K562 (cell line): ENCODE data around the gene TSSK2. TPM values are rescaled to one million over a fixed set of nuclear protein-coding genes. Genes with fewer than 3 reads are reported as not detected.

Experiments used
- BCLAF1 ChIP-seq, 2 experiments: fragments of 450-650 bp in 1 of 2; IDR thresholded peaks; 2 replicates each; pipeline ENCODE4 v1.6.1; 2011 to 2017; ENCODE audit warnings: low read depth in 2 of 2, antibody characterized with exemption in 1 of 2, borderline replicate concordance in 1 of 2, low read length in 1 of 2, mild to moderate bottlenecking in 1 of 2, mixed read lengths in 1 of 2; ENCODE audit not compliant: control insufficient read depth in 1 of 2
- DACH1 ChIP-seq: fragments of 450-650 bp; IDR thresholded peaks from 2 replicates; pipeline ENCODE4 v1.6.1; 2018; ENCODE audit not compliant: partially characterized antibody
- DIDO1 ChIP-seq: fragments of 450-650 bp; IDR thresholded peaks from 2 replicates; pipeline ENCODE4 v1.6.1; 2016; ENCODE audit warnings: low read depth, missing biosample characterization, missing genetic modification characterization
- FOXJ2 ChIP-seq: fragments of 200-800 bp; sonication (Bioruptor generic); IDR thresholded peaks from 2 replicates; pipeline ENCODE4 v1.6.1; 2016; ENCODE audit warnings: missing genetic modification characterization, missing compliant biosample characterization
- GTF2A2 ChIP-seq: IDR thresholded peaks from 2 replicates; pipeline ENCODE4 v1.6.1; 2016; ENCODE audit warnings: mild to moderate bottlenecking, missing genetic modification characterization, missing compliant biosample characterization
- HDAC3 ChIP-seq: fragments of 450-650 bp; IDR thresholded peaks from 2 replicates; pipeline ENCODE4 v1.6.1; 2018; ENCODE audit warnings: borderline replicate concordance, mild to moderate bottlenecking, moderate library complexity; ENCODE audit not compliant: partially characterized antibody
- POLR2A ChIP-seq: fragments of 450-650 bp; conservative IDR thresholded peaks from 2 replicates; pipeline ENCODE4 v1.6.1; 2016
- RBM39 ChIP-seq: fragments of 200-400 bp; formaldehyde crosslinking; optimal IDR thresholded peaks from 2 replicates; pipeline ENCODE3; 2018; ENCODE audit warnings: low read depth, low read length
- SMAD1 ChIP-seq: fragments of 150-350 bp; IDR thresholded peaks from 2 replicates; pipeline ENCODE4 v1.6.1; 2014; ENCODE audit warnings: low read length, low read depth; ENCODE audit not compliant: partially characterized antibody
- SMARCA5 ChIP-seq: fragments of 450-650 bp; IDR thresholded peaks from 2 replicates; pipeline ENCODE4 v1.6.1; 2016
- ZBTB43 ChIP-seq: sonication (generic); formaldehyde crosslinking; IDR thresholded peaks from 2 replicates; pipeline ENCODE4 v1.8.0; 2023; ENCODE audit warnings: mild to moderate bottlenecking, missing genetic modification reagents
- polyA plus RNA-seq, 8 experiments: library from polyadenylated mRNA; depleted of rRNA in 4 of 8; stranded (reverse) in 5 of 8; unstranded in 3 of 8; fragments of >200 nt; fragmentation: Nextera tagmentation in 2 of 8; fragmentation: Illumina TruSeq in 1 of 8; extraction: Ambion mirVana in 2 of 8; extraction: Trizol in 1 of 8; gene quantifications; 2 replicates each; pipeline versions ENCODE4 v1.2.1 to v1.2.3, GENCODE V29; 2011 to 2014; ENCODE audit warnings: inconsistent platforms in 1 of 8, missing spikeins in 1 of 8
- total RNA-seq, 7 experiments: library from RNA; depleted of rRNA in 6 of 7; stranded (reverse); fragments of >200 nt in 6 of 7; fragmentation: Illumina TruSeq in 2 of 7; extraction: Trizol in 2 of 7; gene quantifications; 2 replicates each; pipeline versions ENCODE4 v1.2.1 to v1.2.3, GENCODE V29; 2011 to 2021; ENCODE audit warnings: low replicate concordance in 1 of 7
- TF ChIP-seq, protein P1 (sequence below): fragments of 250-450 bp; sonication (Bioruptor Pico); IDR thresholded peaks from 2 replicates; pipeline ENCODE4 v1.4.0; 2020; ENCODE audit warnings: mild to moderate bottlenecking, moderate library complexity
- TF ChIP-seq, protein P2 (sequence below): fragments of 450-650 bp; IDR thresholded peaks from 2 replicates; pipeline ENCODE4 v1.6.1; 2016; ENCODE audit warnings: borderline replicate concordance
- TF ChIP-seq, protein P3 (sequence below), 2 experiments: fragments of 450-650 bp; IDR thresholded peaks; 2 replicates each; pipeline ENCODE4 v1.6.1; 2018; ENCODE audit warnings: mild to moderate bottlenecking in 2 of 2, low read depth in 1 of 2; ENCODE audit not compliant: partially characterized antibody in 2 of 2

The TSSK2 gene
- total and polyA plus RNA-seq, 9 of the 15 experiments (the other 6 are each of a cell fraction or from before 2014, with no cell fraction given), result 0.04 TPM; not detected in 8

- no peak for TF ChIP-seq RBM39
- no peak for TF ChIP-seq HDAC3
- no peak for TF ChIP-seq DIDO1
- TF ChIP-seq, protein P1, sequence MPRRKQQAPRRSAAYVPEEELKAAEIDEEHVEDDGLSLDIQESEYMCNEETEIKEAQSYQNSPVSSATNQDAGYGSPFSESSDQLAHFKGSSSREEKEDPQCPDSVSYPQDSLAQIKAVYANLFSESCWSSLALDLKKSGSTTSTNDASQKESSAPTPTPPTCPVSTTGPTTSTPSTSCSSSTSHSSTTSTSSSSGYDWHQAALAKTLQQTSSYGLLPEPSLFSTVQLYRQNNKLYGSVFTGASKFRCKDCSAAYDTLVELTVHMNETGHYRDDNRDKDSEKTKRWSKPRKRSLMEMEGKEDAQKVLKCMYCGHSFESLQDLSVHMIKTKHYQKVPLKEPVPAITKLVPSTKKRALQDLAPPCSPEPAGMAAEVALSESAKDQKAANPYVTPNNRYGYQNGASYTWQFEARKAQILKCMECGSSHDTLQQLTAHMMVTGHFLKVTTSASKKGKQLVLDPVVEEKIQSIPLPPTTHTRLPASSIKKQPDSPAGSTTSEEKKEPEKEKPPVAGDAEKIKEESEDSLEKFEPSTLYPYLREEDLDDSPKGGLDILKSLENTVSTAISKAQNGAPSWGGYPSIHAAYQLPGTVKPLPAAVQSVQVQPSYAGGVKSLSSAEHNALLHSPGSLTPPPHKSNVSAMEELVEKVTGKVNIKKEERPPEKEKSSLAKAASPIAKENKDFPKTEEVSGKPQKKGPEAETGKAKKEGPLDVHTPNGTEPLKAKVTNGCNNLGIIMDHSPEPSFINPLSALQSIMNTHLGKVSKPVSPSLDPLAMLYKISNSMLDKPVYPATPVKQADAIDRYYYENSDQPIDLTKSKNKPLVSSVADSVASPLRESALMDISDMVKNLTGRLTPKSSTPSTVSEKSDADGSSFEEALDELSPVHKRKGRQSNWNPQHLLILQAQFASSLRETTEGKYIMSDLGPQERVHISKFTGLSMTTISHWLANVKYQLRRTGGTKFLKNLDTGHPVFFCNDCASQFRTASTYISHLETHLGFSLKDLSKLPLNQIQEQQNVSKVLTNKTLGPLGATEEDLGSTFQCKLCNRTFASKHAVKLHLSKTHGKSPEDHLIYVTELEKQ (CRISPR knock-in tag), result no peak
- TF ChIP-seq BCLAF1 (IDR thresholded peaks at IDR 0.05; ENCODE audit: borderline replicate concordance in 1 of 2, control insufficient read depth in 1 of 2, low read depth in 2 of 2, low read length in 1 of 2), result 0 out of 4 replicates have a peak, but pooled peaks of 1 of the 2 experiments have one; percentile 32
- TF ChIP-seq FOXJ2 (tag), result no peak
- TF ChIP-seq, protein P2, sequence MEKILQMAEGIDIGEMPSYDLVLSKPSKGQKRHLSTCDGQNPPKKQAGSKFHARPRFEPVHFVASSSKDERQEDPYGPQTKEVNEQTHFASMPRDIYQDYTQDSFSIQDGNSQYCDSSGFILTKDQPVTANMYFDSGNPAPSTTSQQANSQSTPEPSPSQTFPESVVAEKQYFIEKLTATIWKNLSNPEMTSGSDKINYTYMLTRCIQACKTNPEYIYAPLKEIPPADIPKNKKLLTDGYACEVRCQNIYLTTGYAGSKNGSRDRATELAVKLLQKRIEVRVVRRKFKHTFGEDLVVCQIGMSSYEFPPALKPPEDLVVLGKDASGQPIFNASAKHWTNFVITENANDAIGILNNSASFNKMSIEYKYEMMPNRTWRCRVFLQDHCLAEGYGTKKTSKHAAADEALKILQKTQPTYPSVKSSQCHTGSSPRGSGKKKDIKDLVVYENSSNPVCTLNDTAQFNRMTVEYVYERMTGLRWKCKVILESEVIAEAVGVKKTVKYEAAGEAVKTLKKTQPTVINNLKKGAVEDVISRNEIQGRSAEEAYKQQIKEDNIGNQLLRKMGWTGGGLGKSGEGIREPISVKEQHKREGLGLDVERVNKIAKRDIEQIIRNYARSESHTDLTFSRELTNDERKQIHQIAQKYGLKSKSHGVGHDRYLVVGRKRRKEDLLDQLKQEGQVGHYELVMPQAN, result 0 out of 2 replicates have a peak, but pooled peaks have one; percentile 33
- TF ChIP-seq, protein P3, sequence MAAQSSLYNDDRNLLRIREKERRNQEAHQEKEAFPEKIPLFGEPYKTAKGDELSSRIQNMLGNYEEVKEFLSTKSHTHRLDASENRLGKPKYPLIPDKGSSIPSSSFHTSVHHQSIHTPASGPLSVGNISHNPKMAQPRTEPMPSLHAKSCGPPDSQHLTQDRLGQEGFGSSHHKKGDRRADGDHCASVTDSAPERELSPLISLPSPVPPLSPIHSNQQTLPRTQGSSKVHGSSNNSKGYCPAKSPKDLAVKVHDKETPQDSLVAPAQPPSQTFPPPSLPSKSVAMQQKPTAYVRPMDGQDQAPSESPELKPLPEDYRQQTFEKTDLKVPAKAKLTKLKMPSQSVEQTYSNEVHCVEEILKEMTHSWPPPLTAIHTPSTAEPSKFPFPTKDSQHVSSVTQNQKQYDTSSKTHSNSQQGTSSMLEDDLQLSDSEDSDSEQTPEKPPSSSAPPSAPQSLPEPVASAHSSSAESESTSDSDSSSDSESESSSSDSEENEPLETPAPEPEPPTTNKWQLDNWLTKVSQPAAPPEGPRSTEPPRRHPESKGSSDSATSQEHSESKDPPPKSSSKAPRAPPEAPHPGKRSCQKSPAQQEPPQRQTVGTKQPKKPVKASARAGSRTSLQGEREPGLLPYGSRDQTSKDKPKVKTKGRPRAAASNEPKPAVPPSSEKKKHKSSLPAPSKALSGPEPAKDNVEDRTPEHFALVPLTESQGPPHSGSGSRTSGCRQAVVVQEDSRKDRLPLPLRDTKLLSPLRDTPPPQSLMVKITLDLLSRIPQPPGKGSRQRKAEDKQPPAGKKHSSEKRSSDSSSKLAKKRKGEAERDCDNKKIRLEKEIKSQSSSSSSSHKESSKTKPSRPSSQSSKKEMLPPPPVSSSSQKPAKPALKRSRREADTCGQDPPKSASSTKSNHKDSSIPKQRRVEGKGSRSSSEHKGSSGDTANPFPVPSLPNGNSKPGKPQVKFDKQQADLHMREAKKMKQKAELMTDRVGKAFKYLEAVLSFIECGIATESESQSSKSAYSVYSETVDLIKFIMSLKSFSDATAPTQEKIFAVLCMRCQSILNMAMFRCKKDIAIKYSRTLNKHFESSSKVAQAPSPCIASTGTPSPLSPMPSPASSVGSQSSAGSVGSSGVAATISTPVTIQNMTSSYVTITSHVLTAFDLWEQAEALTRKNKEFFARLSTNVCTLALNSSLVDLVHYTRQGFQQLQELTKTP (IDR thresholded peaks at IDR 0.05; ENCODE audit: low read depth in 1 of 2, partially characterized antibody in 2 of 2), result no peak
- TF ChIP-seq DACH1, result no peak
- no peak for TF ChIP-seq SMARCA5
- TF ChIP-seq GTF2A2 (tag), result no peak
- no peak for TF ChIP-seq SMAD1
- TF ChIP-seq POLR2A, result 0 out of 2 replicates have a peak, but pooled peaks have one; percentile 21
- TF ChIP-seq ZBTB43 (CRISPR knock-in tag), result 0 out of 2 replicates have a peak, but pooled peaks have one; percentile 23
These were observed 38.4 kb upstream of the TSSK2 start (continued) for GRCh38 chr22:19092725-19093124.
